HG02981 (cell line): ENCODE results near the gene PCBD1.

Source experiments
- ATAC-seq: cut with Tn5 transposase; IDR thresholded peaks from one replicate; pipeline ENCODE4 v1.9.1; 2021; ENCODE audit warnings: mild to moderate bottlenecking, moderate library complexity; ENCODE audit not compliant: unreplicated experiment

PCBD1 gene

DNA sequence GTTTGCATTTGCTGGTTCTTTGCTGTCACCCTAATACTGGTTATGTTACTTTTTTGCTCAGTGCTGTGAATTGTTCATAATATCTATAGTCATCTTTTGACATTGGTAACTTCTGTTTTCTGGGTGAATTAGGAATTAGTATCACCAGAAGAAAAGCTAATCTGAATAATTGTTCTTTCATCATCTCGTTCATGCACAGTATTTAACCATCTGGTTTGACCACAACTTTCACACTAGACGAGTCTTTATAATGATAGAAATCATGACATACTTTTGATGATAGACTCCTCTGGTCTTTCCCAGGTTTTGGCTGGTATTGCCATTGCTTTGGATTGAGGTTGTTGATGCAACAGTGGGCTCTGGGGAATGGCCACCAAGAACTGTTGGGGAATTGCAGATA, 47.5 kb downstream of the PCBD1 start:
- no peak for ATAC-seq

DNA sequence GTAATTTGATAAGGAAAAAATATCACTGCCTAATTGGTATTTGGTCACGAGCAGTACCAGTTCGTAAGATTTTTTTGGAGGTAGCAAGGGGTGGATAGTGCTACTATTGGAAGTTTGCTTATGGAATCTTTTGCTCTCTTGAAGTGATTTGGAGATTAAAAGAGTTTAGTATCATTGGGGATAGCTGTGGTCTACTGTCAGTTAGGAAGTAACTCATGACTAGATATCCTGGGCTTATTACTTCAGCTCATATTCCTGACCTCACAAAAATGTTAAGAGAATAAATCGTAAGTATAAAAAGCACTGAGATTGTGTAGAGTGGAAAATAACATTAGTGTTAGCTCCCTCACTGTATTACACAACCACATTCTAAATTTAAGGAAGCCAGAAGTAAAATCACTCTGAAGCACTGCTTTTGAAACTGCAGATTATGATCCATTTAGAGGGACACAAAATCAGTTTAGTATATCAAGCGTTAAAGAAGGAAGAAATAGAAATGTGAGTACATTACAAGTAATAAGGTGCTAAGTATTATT, 50.0 kb downstream of the PCBD1 start:
- no peak for ATAC-seq

DNA sequence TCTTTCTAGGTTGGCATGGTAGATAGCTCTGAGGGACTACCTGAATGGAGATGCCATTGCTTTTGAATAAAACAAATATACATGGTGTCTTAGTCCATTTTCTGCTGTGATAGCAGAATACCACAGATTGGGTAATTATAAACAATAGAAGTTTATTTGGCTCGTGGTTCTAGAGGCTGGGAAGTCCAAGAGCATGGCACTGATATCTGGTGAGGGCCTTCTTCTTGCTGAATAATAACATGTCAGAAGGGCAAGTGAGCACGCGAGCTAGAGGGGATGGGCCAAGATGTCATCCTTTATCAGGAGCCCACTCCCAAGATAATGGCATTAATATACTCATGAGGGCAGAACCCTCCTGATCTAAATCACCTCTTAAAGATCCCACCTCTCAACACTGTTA, 50.7 kb downstream of the PCBD1 start:
- no peak for ATAC-seq

DNA sequence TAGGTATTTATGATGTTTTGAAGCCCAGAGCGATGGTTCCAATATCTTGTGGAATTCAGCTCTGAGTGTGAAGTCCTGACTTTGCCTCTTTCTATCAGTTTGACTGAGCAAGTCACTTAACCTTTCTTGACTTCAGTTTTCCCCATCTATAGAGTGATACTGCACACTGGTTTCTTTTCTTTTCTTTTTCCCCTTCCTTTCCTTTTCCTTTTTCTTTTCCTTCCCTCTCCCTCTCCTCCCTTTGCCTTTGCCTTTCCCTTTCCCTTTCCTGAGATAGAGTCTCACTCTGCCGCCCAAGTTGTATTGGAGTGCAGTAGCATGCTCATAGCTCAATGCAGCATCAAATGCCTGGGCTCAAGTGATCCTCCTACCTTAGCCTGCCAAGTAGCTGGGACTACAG, 52.0 kb downstream of the PCBD1 start:
- ATAC-seq = no peak

DNA sequence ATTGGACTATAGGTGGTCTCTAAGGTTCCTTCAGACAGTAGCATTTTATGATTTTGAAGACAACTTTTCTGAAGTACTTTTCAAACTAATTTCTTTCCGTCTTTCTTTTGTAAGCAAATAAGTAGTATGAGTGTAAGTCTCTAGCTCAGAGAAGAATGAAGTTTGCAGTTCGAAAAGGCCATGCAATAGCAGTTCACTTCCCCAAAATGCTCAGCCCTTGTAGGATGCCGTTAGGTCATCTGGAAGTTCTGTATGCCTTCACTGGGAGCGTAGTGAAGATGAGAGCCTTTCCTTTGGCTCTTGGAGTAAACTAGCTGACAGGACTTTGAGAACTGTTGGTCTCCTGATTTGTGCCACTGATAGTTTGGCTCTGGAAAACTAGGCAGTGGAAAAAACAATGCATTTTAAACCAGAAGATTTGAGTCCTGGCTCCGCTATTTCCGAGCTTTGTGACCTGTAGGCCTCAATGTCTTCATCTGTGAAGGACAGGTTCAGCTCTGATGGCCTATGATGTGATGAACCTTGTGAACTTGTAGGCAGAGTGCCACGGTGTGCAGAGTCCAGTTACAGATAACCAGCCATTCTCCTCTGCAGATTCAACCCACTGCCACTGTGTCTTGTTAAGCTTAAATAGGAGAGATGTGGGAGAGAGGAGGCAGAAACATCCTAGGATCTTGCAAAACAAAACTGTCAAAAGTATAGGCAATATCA, 53.8 kb downstream of the PCBD1 start:
- ATAC-seq = no peak

DNA sequence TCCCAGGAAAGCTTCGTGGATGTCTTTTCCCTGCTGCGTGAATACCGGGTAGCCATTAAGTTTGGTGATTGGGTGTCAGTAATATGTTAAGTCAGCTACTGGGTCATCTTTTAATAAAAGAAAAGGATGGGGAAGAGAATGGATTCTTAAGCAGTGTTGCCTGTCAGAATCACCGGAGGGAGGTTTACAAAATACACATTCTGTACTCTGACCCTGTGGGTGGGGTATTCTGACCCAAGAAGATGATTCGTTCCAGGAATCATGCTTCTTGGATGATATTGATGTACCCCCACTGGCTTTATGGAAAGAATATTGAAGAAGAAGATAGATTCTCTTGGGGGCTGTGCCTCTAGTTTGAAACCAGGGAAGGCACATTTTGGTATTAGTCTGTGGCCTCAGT, 54.3 kb downstream of the PCBD1 start:
- no peak for ATAC-seq

DNA sequence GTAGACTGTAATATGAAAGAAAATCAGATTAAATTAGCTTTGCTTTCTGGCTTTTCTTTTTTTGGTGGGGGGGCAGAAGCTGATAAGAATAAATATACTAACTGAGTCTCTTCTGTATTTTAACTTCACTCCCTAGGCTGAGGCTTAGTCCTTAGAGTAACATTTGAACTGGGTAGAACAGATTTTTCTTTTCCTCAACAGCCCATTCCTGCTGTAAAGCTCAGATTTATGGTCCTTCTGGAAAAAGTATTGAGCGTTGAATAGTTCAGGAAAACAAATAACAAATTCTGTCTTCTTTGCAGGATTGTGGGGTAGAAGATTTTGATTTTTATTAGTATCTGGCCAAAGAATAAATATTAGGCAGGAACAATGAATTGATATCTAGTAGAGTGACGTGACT, 54.8 kb downstream of the PCBD1 start:
- no peak for ATAC-seq
